CD4-positive, alpha-beta T cell treated with Interleukin-4 for 1 hour (primary cell): ENCODE measurements around the gene ITPR3.

Experiments used
- DNase-seq, 2 donors: peaks; one replicate each; pipeline ENCODE4 v3.0.0-alpha.2; 2020 to 2022

The ITPR3 gene

DNA sequence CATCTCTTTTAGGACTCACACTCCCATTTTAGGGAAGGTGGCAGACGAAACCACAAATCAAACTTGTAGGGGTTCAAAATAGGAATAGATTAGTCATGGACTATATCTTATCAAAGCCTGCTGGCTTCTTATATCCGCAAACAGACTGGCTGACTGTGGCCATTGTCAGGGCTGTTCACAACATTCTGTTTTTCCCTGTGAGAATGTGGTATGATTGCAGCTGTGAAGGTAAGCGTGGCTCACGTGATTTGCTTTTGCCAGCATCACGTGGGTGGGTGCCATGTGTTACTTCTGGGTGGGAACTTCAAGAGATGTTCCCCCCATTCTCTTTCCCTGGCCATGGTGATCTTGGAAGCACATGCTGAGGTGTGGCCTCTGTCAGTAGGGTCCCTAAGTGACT, 119.7 kb downstream of the ITPR3 start:
- DNase-seq: no peak

DNA sequence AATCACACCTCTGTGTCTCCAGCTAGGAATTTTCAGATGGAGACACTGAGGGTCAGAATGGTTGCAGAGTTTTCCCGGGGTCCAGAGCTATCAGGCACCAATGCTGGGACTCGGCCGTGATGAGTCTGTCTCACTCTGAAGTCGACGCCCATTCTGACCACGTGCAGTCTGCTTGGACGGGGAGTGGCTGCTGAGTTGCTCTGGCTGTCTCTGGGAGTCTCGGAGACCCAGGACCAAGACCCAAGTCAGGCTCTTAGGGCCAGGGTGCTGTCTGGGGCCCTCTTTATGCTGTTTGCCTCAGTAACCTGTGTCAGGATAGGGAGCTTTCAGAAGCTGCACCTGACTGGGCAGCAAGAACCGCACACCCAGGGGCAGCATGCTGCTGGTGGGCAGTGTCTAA, 121.0 kb downstream of the ITPR3 start:
- no peak for DNase-seq

DNA sequence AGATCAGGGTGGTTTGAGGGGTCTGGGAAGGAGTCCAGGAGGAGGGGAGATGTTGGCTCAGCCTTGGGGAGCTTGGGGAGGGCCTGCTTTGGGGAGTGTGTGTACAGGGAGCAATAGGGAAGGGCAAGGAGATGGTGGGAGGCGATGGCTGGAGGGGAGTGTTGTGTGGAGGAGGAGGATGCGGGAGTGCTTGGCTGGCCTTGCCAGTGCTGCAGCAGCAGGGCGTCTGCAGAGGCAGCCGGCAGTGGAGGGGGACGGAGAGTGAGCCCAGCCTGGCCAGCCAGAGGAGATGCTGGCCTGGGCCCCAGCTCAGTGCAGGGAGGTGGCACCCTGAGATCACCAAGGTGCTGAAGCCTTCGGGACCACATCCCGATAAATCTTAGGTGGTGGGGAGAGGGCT, 121.7 kb downstream of the ITPR3 start:
- DNase-seq: no peak

DNA sequence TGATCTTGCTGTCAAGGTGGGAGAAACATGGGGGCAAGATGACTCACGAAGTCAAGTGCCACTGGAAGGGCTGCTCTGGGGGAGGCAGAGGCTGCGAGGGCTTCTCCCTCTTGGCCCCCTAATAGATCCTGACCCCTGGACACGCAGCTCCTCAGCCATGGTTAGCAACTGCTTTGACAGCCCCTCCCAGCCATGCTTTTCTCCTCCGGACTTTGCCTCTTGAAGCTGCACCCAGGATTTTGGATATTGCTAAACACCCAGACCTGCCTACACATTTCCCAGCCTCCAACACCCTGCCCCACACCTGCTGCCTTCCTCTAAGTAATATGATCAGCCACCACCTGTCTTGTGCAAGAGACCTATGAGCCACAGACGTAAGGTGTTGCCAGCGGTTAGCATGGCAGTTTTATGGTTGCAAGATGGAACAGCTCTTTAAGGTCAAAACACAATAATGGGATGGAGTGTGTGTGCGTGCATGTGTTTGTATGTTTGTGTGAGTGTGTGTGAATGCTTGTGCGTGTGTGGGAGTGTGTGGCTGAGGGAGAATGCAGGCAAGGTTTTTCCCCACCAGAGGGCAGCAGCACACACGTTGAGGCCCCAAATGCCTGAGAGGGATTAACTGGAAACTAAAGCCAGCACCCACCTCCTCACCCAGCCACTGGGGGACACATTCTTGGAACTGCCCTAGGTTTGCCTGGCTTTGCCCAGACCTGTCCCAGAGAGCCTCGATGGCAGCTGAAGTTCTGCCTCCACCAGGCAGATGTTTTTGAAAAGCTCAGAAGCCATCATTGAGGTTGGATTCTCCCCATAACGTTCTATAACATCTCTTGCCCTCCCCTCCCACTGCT, 123.1 kb downstream of the ITPR3 start:
- DNase-seq: peak; percentile 75

DNA sequence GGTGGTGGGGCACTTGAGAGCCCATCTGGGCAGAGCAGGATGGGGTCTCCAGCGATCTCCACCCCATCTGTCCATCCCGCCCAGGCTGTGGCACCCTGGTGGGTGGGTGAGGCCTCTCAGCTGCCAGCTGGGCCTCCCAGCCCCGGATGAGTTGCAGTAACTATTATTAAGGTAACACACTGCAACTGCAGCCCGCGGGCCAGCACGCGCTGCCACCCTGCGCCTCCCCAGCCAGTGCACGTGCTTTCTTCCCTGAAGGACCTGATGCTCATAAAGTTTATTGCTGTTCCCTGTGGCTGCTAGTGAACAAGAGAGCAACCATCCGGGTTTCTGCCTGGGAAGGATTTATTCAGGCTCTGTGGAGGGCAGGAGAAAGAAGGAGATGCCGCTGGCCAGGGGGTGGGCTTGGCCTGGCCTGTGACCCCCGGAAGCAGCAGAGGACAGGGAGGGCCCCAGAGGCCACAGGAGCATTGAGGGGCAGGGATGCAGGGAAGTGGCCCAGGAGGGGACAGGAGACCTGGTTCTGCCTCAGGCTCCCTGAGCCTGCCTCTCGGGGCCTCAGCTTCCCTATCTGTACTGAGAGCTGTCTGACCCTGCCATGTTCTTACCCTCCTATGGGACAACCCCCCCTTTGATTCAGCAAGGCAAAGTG, 123.9 kb downstream of the ITPR3 start:
- no peak for DNase-seq

DNA sequence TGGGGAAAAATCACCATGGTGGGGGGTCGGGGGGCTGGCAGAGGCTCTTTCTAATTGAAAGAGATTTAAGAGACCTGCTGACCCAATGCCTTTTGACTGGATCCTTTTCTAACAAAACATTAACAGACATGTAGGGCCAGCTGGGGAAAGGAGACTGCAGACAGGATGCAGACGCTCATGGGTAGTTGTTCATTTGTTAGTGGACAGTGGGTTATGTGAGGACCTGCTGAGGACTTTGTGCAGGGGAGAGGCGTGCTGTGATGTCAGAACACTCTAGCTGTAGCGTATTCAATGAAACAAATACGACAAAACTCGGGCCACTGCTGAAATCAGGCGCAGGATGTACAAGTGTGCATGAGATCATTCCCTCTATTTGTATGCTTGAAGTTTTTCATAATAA, 124.4 kb downstream of the ITPR3 start:
- no peak for DNase-seq
